ENCODE results near the gene PRSS1. TPM values are rescaled to one million over a fixed set of nuclear protein-coding genes. Genes with fewer than 3 reads are reported as not detected.
"Not testable (repeated sequence)": the region's sequence is repeated elsewhere in the genome, so short reads cannot be mapped to it uniquely, and the experiment has no call there.

The PRSS1 gene
- total RNA-seq, 2 donors from 2014 or later = not detected

GRCh38 chr7:142720986-142721385 lies 28.3 kb upstream of the PRSS1 start:
- DNase-seq (no peak), ATAC-seq (no peak)
- no peaks in the 10 kb centered on the region for H3K27me3 Mint-ChIP-seq
- no peaks in the 10 kb centered on the region for H3K9me3 ChIP-seq (ENCODE audit: control insufficient read depth, low read length, poor library complexity, severe bottlenecking)
- peaks cover 20% of the 10 kb centered on the region for H3K4me1 Mint-ChIP-seq
- no peaks in the 10 kb centered on the region for H3K36me3 Mint-ChIP-seq (ENCODE audit: low read depth)
- H3K4me3 Mint-ChIP-seq = peak overlapping the region; percentile 74
- H3K27ac Mint-ChIP-seq = peak overlapping the region; percentile 84

DNA sequence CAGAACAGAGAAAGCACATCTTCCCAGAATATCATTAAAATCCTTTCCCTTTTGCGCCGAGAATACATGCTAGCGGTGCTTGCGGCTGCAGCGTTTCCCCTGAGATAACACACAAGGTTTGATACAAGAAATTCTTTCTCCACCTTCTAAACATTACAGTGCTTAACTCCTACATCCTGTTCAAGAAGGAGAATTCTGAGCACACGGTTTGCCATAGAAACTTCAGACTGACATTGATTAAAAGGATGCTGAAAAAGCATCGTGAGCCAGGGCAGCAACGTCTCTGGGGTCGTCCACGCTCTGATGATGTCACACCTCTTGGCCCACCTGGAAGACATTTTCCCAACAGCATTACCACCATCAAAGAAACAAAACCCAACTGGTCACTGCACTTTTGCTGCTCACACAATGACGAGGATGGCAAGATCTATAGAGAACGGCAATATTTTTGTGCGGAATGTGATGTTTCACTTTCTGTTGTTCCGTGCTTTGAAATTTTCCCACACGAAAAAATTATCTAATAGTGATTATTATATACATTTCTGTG lies 27.0 kb upstream of the PRSS1 start:
- H3K27me3 Mint-ChIP-seq = no peaks in the 10 kb centered on the region
- peaks cover 13% of the 10 kb centered on the region for H3K4me1 Mint-ChIP-seq
- no peak for DNase-seq
- peak overlapping the region; percentile 84 for H3K27ac Mint-ChIP-seq
- ATAC-seq = no peak
- H3K36me3 Mint-ChIP-seq (ENCODE audit: low read depth) = no peaks in the 10 kb centered on the region
- H3K9me3 ChIP-seq (ENCODE audit: control insufficient read depth, low read length, poor library complexity, severe bottlenecking) = no peaks in the 10 kb centered on the region
- peak overlapping the region; percentile 80 for H3K4me3 Mint-ChIP-seq

- no peaks in the 10 kb centered on the region for H3K4me1 Mint-ChIP-seq
- H3K27me3 Mint-ChIP-seq = no peaks in the 10 kb centered on the region
- no peak for DNase-seq
- no peak overlapping the region for H3K4me3 Mint-ChIP-seq
- H3K27ac Mint-ChIP-seq = no peak overlapping the region
- no peaks in the 10 kb centered on the region for H3K36me3 Mint-ChIP-seq (ENCODE audit: low read depth)
- no peak for ATAC-seq
- no peaks in the 10 kb centered on the region for H3K9me3 ChIP-seq (ENCODE audit: control insufficient read depth, low read length, poor library complexity, severe bottlenecking)
These were observed 16.0 kb upstream of the PRSS1 start for GRCh38 chr7:142733271-142733670.

DNA sequence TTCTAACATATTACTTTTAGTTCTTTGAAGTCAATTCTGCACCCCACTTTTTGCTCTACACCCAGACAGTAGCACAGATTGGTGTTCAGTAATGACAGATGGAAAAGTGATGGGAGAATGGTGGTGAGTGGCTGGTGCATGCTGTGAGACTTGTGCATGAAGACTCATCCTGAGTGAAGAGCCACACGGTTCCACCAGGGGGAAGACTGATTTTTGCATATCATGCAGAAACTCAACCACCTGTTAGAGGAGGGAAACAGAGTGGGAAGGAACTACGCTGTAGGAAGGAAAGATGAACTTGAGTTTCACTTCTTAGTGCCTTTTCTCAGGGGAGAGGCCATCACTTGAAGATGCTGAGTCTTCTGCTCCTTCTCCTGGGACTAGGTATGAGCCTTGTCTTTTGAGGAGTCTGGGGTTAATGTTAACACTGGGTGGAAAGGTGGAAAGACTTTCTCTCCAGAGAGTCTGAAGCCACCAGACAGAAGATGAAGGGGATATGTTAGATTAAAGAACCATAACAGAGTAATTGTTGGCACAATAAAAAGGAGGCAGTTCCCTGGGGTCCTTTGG lies 9.3 kb upstream of the PRSS1 start:
- H3K27ac Mint-ChIP-seq = no peak overlapping the region
- no peaks in the 10 kb centered on the region for H3K36me3 Mint-ChIP-seq (ENCODE audit: low read depth)
- no peak for DNase-seq
- H3K9me3 ChIP-seq (ENCODE audit: control insufficient read depth, low read length, poor library complexity, severe bottlenecking) = no peaks in the 10 kb centered on the region
- no peaks in the 10 kb centered on the region for H3K27me3 Mint-ChIP-seq
- peaks cover 2% of the 10 kb centered on the region for H3K4me1 Mint-ChIP-seq
- peak overlapping the region; percentile 41 for H3K4me3 Mint-ChIP-seq
- ATAC-seq = peak; percentile 65

DNA sequence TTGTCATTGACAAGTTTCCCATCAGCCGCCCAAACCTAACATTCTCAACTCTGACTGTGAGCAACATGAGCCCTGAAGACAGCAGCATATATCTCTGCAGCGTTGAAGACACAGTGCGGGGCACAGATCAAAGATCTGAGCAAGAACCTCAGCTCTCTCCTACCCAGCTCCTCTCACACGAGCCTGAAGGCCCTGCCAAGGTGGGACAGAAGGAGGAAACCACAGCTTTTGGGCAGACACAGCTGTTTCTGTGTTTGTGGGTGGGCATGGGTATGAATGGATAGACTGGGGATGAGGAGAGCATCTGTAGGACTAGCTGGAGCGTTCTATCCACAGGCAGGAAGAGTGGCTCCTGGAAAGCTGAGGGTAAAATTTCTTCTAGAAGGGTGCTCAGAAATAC lies 8.5 kb upstream of the PRSS1 start:
- Mint-ChIP-seq H3K36me3 (ENCODE audit: low read depth) (no peaks in the 10 kb centered on the region), H3K4me3 (no peak overlapping the region), H3K27ac (no peak overlapping the region), H3K4me1 (peaks cover 2% of the 10 kb centered on the region), H3K27me3 (no peaks in the 10 kb centered on the region)
- no peaks in the 10 kb centered on the region for H3K9me3 ChIP-seq (ENCODE audit: control insufficient read depth, low read length, poor library complexity, severe bottlenecking)
- no peak for DNase-seq
- no peak for ATAC-seq

- H3K36me3 Mint-ChIP-seq (ENCODE audit: low read depth); H3K4me3 Mint-ChIP-seq; H3K4me1 Mint-ChIP-seq; H3K27ac Mint-ChIP-seq; H3K27me3 Mint-ChIP-seq; ATAC-seq; DNase-seq; H3K9me3 ChIP-seq (ENCODE audit: control insufficient read depth, low read length, poor library complexity, severe bottlenecking): not testable (repeated sequence)
These were observed 7.3 kb upstream of the PRSS1 start for GRCh38 chr7:142741932-142742331.

GRCh38 chr7:142745091-142745635 lies 4.1 kb upstream of the PRSS1 start:
- Mint-ChIP-seq H3K4me3 (no peak overlapping the region), H3K4me1 (no peaks in the 10 kb centered on the region), H3K36me3 (ENCODE audit: low read depth) (no peaks in the 10 kb centered on the region), H3K27ac (no peak overlapping the region), H3K27me3 (no peaks in the 10 kb centered on the region)
- ATAC-seq = no peak
- DNase-seq = no peak
- H3K9me3 ChIP-seq (ENCODE audit: control insufficient read depth, low read length, poor library complexity, severe bottlenecking) = no peaks in the 10 kb centered on the region

GRCh38 chr7:142745745-142746144 lies 3.5 kb upstream of the PRSS1 start:
- Mint-ChIP-seq H3K4me1 (no peaks in the 10 kb centered on the region), H3K36me3 (ENCODE audit: low read depth) (no peaks in the 10 kb centered on the region), H3K4me3 (no peak overlapping the region), H3K27ac (no peak overlapping the region), H3K27me3 (no peaks in the 10 kb centered on the region)
- no peaks in the 10 kb centered on the region for H3K9me3 ChIP-seq (ENCODE audit: control insufficient read depth, low read length, poor library complexity, severe bottlenecking)
- ATAC-seq = no peak
- DNase-seq = no peak

DNA sequence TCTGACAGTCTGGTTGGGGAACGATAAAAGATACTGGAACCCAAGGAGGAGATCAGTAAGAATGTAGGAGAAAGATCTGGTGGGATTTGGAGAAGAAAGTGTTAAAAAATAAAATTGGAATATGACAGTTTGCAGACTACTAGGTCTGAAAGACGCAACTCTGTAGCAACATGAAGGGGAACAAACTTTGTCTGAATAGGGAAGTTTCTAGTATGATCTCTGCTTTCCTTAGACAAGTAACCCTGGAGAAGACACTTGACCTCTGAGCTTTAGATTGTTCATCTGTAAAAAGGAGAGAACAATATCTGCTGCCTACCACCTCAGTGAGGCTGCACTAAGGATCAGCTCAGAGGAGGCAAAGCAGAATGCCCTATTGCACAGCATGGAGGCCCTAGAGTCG lies 3.0 kb upstream of the PRSS1 start:
- Mint-ChIP-seq H3K27ac (no peak overlapping the region), H3K4me1 (no peaks in the 10 kb centered on the region), H3K36me3 (ENCODE audit: low read depth) (no peaks in the 10 kb centered on the region), H3K27me3 (no peaks in the 10 kb centered on the region), H3K4me3 (no peak overlapping the region)
- ATAC-seq = no peak
- no peaks in the 10 kb centered on the region for H3K9me3 ChIP-seq (ENCODE audit: control insufficient read depth, low read length, poor library complexity, severe bottlenecking)
- DNase-seq = no peak

GRCh38 chr7:142748410-142748809 lies 862 bp upstream of the PRSS1 start:
- not testable (repeated sequence) for H3K4me1 Mint-ChIP-seq; H3K27me3 Mint-ChIP-seq; H3K4me3 Mint-ChIP-seq; ATAC-seq; H3K36me3 Mint-ChIP-seq (ENCODE audit: low read depth); H3K27ac Mint-ChIP-seq; DNase-seq; H3K9me3 ChIP-seq (ENCODE audit: control insufficient read depth, low read length, poor library complexity, severe bottlenecking)

GRCh38 chr7:142750321-142750938 lies 1.2 kb downstream of the PRSS1 start:
- H3K4me1 Mint-ChIP-seq = peaks cover 3% of the 10 kb centered on the region
- H3K9me3 ChIP-seq (ENCODE audit: control insufficient read depth, low read length, poor library complexity, severe bottlenecking) = no peaks in the 10 kb centered on the region
- no peak overlapping the region for H3K4me3 Mint-ChIP-seq
- no peak for ATAC-seq
- H3K27ac Mint-ChIP-seq = no peak overlapping the region
- no peak for DNase-seq
- no peaks in the 10 kb centered on the region for H3K36me3 Mint-ChIP-seq (ENCODE audit: low read depth)
- H3K27me3 Mint-ChIP-seq = no peaks in the 10 kb centered on the region

- ATAC-seq; H3K9me3 ChIP-seq (ENCODE audit: control insufficient read depth, low read length, poor library complexity, severe bottlenecking); H3K4me3 Mint-ChIP-seq; H3K36me3 Mint-ChIP-seq (ENCODE audit: low read depth); H3K27ac Mint-ChIP-seq; DNase-seq; H3K27me3 Mint-ChIP-seq; H3K4me1 Mint-ChIP-seq: not testable (repeated sequence)
These were observed 2.4 kb downstream of the PRSS1 start for GRCh38 chr7:142751526-142752175.

- Mint-ChIP-seq H3K27ac (no peak overlapping the region), H3K36me3 (ENCODE audit: low read depth) (no peaks in the 10 kb centered on the region), H3K27me3 (no peaks in the 10 kb centered on the region), H3K4me1 (peaks cover 3% of the 10 kb centered on the region), H3K4me3 (no peak overlapping the region)
- DNase-seq = no peak
- ATAC-seq = no peak
- H3K9me3 ChIP-seq (ENCODE audit: control insufficient read depth, low read length, poor library complexity, severe bottlenecking) = no peaks in the 10 kb centered on the region
These were observed 3.3 kb downstream of the PRSS1 start for GRCh38 chr7:142752376-142753225.
